GM19238 (cell line): ENCODE data around the gene MBNL3.
"Not testable (repeated sequence)": the region's sequence is repeated elsewhere in the genome, so short reads cannot be mapped to it uniquely, and the experiment has no call there.

ENCODE experiments used
- DNase-seq: peaks from one replicate; pipeline ENCODE4 v3.0.0; 2011; ENCODE audit warnings: low spot score; ENCODE audit not compliant: insufficient read length

The MBNL3 gene

GRCh38 chrX:132474544-132475248 is 14.1 kb downstream of the MBNL3 start:
- DNase-seq, result no peak

DNA sequence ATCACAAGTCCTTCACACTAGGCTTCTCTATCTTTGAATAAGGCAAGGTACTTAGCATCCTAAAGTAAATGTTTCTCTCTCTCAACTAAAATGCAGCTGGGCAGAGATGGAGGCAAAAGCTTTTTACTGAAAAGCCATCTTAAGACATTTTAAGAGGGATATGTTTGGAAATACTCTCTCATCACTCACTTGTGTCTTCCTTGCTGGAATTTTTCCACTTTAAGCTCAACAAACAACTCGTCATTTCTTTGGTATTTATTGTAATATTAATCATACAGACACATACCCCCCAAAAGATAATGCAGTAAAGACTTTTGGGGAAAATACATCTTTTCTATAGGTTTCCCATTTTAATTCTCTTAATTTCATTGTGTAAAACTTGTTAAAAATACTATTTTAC is 16.4 kb downstream of the MBNL3 start:
- DNase-seq, result no peak

- DNase-seq, result no peak
Measured at GRCh38 chrX:132470831-132471230, 18.0 kb downstream of the MBNL3 start.

DNA sequence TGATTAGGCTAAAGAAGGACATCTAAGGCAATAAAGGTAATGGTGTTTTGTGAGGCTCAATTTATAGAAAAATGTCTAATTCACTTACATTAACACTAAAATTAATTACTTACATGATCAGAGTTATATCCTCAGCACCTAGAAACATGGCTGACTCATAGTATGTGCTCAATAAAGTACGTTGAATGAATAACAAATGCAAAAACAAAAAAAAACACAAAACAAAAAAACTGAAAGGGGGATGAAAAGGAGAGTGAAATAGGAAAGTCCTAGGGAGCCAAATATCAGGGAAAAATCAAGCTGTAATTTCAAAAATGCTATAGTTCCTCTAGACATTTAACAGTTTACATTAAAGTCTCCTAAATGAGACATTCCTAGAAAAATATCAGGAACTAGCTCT is 18.7 kb downstream of the MBNL3 start:
- DNase-seq, result no peak

DNA sequence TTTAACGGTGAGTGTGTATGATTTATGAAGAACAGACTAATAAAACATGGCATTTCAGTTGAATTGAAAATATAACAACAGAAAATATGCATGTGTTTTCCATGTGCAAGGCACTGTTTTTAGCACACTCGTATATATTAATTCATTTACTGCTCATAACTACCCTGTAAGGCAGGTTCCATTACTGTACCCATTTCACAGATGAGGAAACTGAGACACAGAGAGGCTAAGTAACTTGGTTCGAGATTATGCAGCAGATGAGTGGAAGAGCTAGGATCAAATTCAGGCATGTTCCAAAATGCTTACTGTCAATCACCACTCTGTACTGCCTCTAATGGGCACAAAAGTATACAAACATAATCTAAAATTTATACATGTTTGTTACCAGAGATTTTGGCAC is 20.4 kb downstream of the MBNL3 start:
- DNase-seq, result no peak

- no peak for DNase-seq
Measured at GRCh38 chrX:132467989-132468388, 20.8 kb downstream of the MBNL3 start.

- no peak for DNase-seq
Measured at GRCh38 chrX:132467026-132467425, 21.8 kb downstream of the MBNL3 start.

DNA sequence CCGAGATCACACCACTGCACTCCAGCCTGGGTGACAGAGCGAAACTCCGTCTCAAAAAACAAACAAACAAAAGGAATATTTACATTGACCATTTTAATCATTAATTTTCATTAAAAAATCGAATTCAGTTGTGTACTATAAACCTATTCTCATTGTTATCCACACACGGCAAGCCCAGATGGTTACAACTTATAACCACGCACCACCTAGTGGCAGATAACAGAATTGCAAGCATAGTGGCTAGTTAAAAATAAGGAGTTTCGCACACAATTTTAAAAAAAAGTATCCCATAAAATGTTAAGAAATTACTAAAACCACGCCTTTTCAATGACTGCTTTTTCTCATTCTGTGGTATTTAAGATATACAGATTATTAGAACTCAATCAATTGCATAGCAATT is 25.4 kb downstream of the MBNL3 start:
- DNase-seq, result no peak

DNA sequence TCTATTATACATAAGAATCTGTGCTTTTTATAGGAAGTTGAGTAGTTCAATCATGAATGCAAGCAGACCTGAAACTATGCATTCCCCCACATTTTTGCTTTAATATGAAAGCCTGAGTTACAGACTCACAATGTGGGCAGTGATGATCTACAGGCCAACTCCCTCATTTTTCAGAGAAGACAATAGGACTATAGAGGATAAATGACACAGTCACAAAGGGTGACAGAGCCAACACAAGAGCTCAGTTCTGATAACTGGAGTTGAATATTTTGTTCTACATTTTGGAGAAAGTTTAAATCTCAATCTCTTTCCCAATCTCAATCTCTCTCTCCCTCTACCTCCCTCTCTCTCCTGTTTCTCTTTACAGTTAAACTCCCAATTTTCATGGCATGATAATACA is 27.0 kb downstream of the MBNL3 start:
- DNase-seq, result no peak

DNA sequence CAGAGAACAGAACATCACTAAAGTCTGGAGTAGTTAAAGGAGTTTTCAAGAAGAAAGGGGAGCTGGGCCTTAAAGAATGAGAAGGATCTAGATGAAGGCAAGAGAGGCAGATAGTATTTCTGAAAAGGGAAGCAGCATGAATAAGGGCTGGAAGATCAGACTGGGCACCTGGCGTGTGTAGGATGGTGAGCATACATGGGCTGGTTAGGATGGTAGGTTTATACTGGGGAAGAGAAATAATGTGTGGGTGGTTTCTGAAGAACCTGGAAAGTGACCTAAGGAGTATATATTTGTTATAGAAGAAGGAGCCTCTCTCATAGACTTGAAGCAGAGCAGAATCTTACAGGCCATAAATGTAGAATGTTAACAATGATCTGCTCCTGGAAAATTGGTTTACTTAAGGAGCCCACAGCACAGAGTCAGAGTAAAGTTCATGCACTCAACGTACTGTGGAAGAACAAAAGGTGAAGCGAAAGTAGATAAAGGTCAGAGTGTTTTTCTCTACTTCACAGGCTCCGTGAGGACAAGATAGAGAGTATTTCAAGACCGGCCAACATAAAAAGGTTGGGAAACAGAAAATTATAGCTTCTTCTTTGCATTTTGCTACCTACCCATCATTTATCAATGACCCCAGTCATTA is 35.8 kb downstream of the MBNL3 start:
- DNase-seq, result no peak

- not testable (repeated sequence) for DNase-seq
Measured at GRCh38 chrX:132445909-132446308, 42.9 kb downstream of the MBNL3 start.

- DNase-seq, result no peak
Measured at GRCh38 chrX:132444936-132445335, 43.9 kb downstream of the MBNL3 start.

- no peak for DNase-seq
Measured at GRCh38 chrX:132443196-132444135, 45.4 kb downstream of the MBNL3 start.

DNA sequence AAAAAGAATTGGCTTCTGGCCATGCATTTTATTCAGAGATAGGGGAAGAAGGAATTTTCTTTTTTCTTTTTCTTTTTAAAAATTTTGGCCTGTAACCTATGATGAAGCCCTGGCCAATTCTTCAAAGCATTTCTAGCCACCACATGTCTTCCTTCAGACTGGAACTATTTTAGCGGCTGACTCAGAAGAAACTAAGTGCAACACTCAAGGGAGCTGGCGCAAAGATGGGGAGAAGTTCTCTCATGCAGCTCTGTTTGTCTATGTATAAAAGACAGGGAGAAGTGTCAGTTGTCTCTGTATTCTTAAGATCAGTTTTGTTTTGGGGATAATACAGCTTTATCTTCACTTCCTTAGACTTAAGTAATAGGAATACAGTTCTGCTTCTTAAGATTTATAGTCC is 46.1 kb downstream of the MBNL3 start:
- DNase-seq, result no peak

GRCh38 chrX:132435222-132435621 is 53.6 kb downstream of the MBNL3 start:
- no peak for DNase-seq

GRCh38 chrX:132433551-132433950 is 55.3 kb downstream of the MBNL3 start:
- DNase-seq, result no peak

DNA sequence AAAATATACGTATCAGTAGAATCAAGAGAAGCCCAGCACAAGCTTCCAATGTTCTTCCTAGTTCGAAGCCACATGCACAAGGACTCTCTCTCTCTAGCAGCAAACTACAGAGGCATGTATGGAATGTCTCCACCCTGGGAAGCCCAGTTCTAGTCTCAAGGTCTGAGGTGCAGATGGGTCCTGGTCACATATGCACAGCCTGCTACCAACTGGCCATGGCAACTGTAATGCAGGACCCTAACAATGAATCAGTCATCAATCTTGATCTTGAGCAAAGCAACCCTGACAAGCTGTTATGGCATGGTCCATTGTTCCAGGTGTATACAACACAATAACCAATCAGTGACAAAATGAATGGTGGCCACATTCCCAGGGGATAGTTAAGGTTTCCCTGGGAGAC is 55.8 kb downstream of the MBNL3 start:
- no peak for DNase-seq

- no peak for DNase-seq
Measured at GRCh38 chrX:132428896-132429295, 59.9 kb downstream of the MBNL3 start.

DNA sequence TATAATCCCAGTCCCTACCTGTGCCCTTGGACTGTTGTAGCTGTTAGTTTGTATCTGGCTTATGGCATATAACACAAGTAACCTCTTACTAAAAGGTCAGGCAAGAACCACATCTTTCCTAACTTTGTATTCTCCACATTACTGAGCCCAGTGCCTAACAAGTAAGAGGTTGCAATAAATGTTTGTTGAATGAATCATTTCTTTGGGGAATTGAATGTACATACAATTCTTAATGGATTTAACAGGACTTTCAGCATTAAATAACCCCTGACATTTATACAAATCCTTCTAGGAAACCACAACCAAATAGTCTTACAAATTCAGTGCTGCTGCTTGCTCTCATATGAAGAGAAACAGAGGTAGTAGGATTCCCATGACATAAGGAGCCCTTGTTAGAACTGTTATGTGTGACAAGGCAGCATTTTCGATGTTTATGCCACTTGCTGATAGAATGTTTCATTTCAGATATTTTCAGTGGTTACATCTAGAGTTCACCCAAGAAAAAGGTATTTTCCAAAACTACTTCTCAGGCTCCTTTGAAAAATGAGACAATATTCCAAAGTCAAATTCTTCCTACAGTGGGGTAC is 62.0 kb downstream of the MBNL3 start:
- no peak for DNase-seq

GRCh38 chrX:132425744-132426318 is 63.0 kb downstream of the MBNL3 start:
- DNase-seq, result no peak

DNA sequence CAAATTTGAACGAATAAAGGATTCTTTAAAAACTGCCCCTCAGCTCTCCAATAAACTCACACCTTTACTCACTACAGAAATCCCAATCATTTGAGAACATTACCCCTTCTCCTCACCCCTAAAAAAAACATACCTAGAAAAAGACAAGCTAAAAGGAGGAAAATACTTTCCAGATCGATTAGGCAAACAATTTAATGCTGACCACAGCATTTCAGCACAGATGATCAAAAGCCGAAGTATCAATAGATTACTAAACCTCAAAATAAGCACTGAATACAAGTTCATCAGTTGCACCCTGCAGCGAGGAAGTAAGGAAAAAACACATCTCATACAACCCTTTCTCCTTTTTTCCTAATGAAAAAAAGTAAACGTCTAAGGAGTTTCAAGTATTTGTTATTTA is 65.5 kb downstream of the MBNL3 start:
- DNase-seq, result no peak
